MM.1S (cell line): Measurements from ENCODE around the gene MDK.

Experiments
- CTCF ChIP-seq: fragments of 300-600 bp; sonication (generic); IDR thresholded peaks from 2 replicates; pipeline ENCODE4 v1.5.1; 2016; ENCODE audit warnings: antibody characterized with exemption, low read length, mixed read lengths
- EZH2 ChIP-seq: fragments of 300-600 bp; sonication (generic); optimal IDR thresholded peaks from 2 replicates; pipeline ENCODE3; 2017; ENCODE audit warnings: low read depth, mild to moderate bottlenecking, antibody characterized with exemption, low read length, mixed read lengths
- EZH2phosphoT487 ChIP-seq: fragments of 300-600 bp; sonication (generic); IDR thresholded peaks from 2 replicates; pipeline ENCODE4 v1.6.1; 2018; ENCODE audit warnings: antibody characterized with exemption, low read length

- TF ChIP-seq EZH2 = no peak
- peak; percentile 44 for TF ChIP-seq CTCF
- no peak for TF ChIP-seq EZH2phosphoT487
These were observed 34.4 kb upstream of the MDK start, which contains the start of gene DGKZ for GRCh38 chr11:46346886-46347636.
